H1 (cell line): ENCODE data around the gene CADM2. TPM values are rescaled to one million over a fixed set of nuclear protein-coding genes. Genes with fewer than 3 reads are reported as not detected.

Source experiments
- ATF3 ChIP-seq: IDR thresholded peaks from 2 replicates; pipeline ENCODE4 v1.6.1; 2011; ENCODE audit warnings: low read depth, mild to moderate bottlenecking, low read length; ENCODE audit not compliant: insufficient read depth
- CBX8 ChIP-seq: fragments of 300-800, 300-1000 bp; sonication (generic); IDR thresholded peaks from 2 replicates; pipeline ENCODE4 v1.7.1; 2016; ENCODE audit warnings: low read depth, low read length, borderline replicate concordance
- MAX ChIP-seq: IDR thresholded peaks from 2 replicates; pipeline ENCODE4 v1.6.1; 2012; ENCODE audit warnings: inconsistent platforms
- NANOG ChIP-seq: IDR thresholded peaks from 2 replicates; pipeline ENCODE4 v1.6.1; 2011; ENCODE audit warnings: low read length, low read depth, mild to moderate bottlenecking, inconsistent platforms; ENCODE audit not compliant: insufficient read depth, poor library complexity, severe bottlenecking
- PHF8 ChIP-seq: fragments of 200-600 bp; sonication (generic); conservative IDR thresholded peaks from 2 replicates; pipeline ENCODE4 v1.7.1; 2012; ENCODE audit warnings: low read depth, mild to moderate bottlenecking, inconsistent platforms, low read length, moderate library complexity
- TBP ChIP-seq: IDR thresholded peaks from 2 replicates; pipeline ENCODE4 v1.6.1; 2011; ENCODE audit warnings: low read depth, low read length, improper control_type of control experiment
- polyA plus RNA-seq, 7 experiments: library from polyadenylated mRNA; depleted of rRNA in 3 of 7; stranded (reverse) in 5 of 7; unstranded in 2 of 7; fragments of >200 nt in 5 of 7; fragments of 200-250 nt in 2 of 7; gene quantifications; 1 replicate in 5 of 7; 2 replicates in 1 of 7; 4 replicates in 1 of 7; pipeline versions ENCODE4 v1.2.1 to v1.2.3, GENCODE V29; 2011 to 2013; ENCODE audit warnings: missing spikeins in 2 of 7, mixed read lengths in 2 of 7
- total RNA-seq: library from RNA; stranded (reverse); fragmentation: NEBNext Ultra II Directional; extraction: Animal tissue kit (Norgen Biotek cat#: 25700); gene quantifications from 2 replicates; pipeline ENCODE4 v1.2.1, GENCODE V29; 2021

Gene CADM2
- total and polyA plus RNA-seq, 2 of the 8 experiments (the other 6 are each of a cell fraction or from before 2014, with no cell fraction given): 14.9 to 20.9 TPM

- TF ChIP-seq ATF3 (no peak), PHF8 (no peak), TBP (no peak), NANOG (no peak), CBX8 (no peak), MAX (no peak)
Measured at GRCh38 chr3:85176799-85177198, 218.0 kb downstream of the CADM2 start (continued).
